IMR-90 (cell line): ENCODE measurements around the gene LFNG. TPM values are rescaled to one million over a fixed set of nuclear protein-coding genes. Genes with fewer than 3 reads are reported as not detected.

Experiments used
- ATAC-seq: fragments of 200-7000 bp; cut with Tn5 transposase; 2 replicates; pipeline ENCODE4 v1.9.1; 2020; ENCODE audit warnings: low read depth, mild to moderate bottlenecking, moderate library complexity
- BruUV-seq: library from RNA; stranded (reverse); fragments of 400-500 nt; replicated peaks from 2 replicates; lab custom pipeline; 2021; lab: Mats Ljungman, UMichigan
- CTCF ChIA-PET: fragments of 300-600 bp; formaldehyde crosslinking; extraction: SDS; loops from one replicate; lab custom pipeline; 2021; ENCODE audit warnings: antibody characterized with exemption; lab: Yijun Ruan, JAX
- POLR2A ChIA-PET: fragments of 300-600 bp; sonication (Branson Sonifier 250); formaldehyde crosslinking; loops from one replicate; lab custom pipeline; 2022; ENCODE audit warnings: antibody characterized with exemption; ENCODE audit not compliant: unreplicated experiment; lab: Charles Lee
- DNase-seq: peaks from one replicate; pipeline ENCODE4 v3.0.0; 2013
- H2AFZ ChIP-seq: replicated peaks from 2 replicates; pipeline ENCODE3; 2013; ENCODE audit warnings: low read length, mild to moderate bottlenecking; ENCODE audit not compliant: poor library complexity
- H2AK5ac ChIP-seq: 2 replicates; pipeline ENCODE4 v1.6.1; 2013; ENCODE audit warnings: low read depth, low read length, inconsistent platforms
- H2AK9ac ChIP-seq: replicated peaks from 2 replicates; pipeline ENCODE3; 2013; ENCODE audit warnings: mild to moderate bottlenecking, low read depth, low read length, moderate library complexity; ENCODE audit not compliant: poor library complexity
- H2BK120ac ChIP-seq: 2 replicates; pipeline ENCODE4 v1.6.1; 2013; ENCODE audit warnings: low read depth, low read length, inconsistent platforms
- H2BK15ac ChIP-seq: 3 replicates; pipeline ENCODE4 v1.6.1; 2013; ENCODE audit warnings: low read depth, low read length, inconsistent platforms
- H2BK20ac ChIP-seq: 2 replicates; pipeline ENCODE4 v1.6.1; 2013; ENCODE audit warnings: low read depth, mild to moderate bottlenecking, inconsistent platforms, low read length, moderate library complexity
- H2BK5ac ChIP-seq: 2 replicates; pipeline ENCODE4 v1.6.1; 2013; ENCODE audit warnings: mild to moderate bottlenecking, low read depth, low read length, inconsistent platforms; ENCODE audit not compliant: poor library complexity, severe bottlenecking
- H3K14ac ChIP-seq: replicated peaks from 2 replicates; pipeline ENCODE4 v1.6.1; 2013; ENCODE audit warnings: low read depth, low read length, inconsistent platforms
- H3K18ac ChIP-seq: 2 replicates; pipeline ENCODE4 v1.6.1; 2013; ENCODE audit warnings: low read depth, low read length, control low read depth
- H3K23ac ChIP-seq: 2 replicates; pipeline ENCODE4 v1.6.1; 2013; ENCODE audit warnings: low read depth, low read length, inconsistent platforms
- H3K27ac ChIP-seq: 2 replicates; pipeline ENCODE4 v1.5.1; 2013; ENCODE audit warnings: mild to moderate bottlenecking, control low read depth, low read length; ENCODE audit not compliant: insufficient read depth
- H3K27me3 ChIP-seq: 2 replicates; pipeline ENCODE4 v1.6.1; 2013; ENCODE audit warnings: low read length; ENCODE audit not compliant: control insufficient read depth, insufficient read depth
- H3K36me3 ChIP-seq: 2 replicates; pipeline ENCODE4 v1.6.1; 2013; ENCODE audit warnings: low read length, mixed read lengths; ENCODE audit not compliant: control insufficient read depth, insufficient read depth
- H3K4ac ChIP-seq: 2 replicates; pipeline ENCODE4 v1.6.1; 2013; ENCODE audit warnings: low read depth, low read length, inconsistent platforms
- H3K4me1 ChIP-seq: 2 replicates; pipeline ENCODE4 v1.6.1; 2013; ENCODE audit warnings: low read length, mixed read lengths; ENCODE audit not compliant: control insufficient read depth, insufficient read depth
- H3K4me2 ChIP-seq: 2 replicates; pipeline ENCODE4 v1.6.1; 2013; ENCODE audit warnings: low read depth, mild to moderate bottlenecking, control low read depth, low read length, moderate library complexity
- H3K4me3 ChIP-seq: 2 replicates; pipeline ENCODE4 v1.5.1; 2013; ENCODE audit warnings: low read depth, mild to moderate bottlenecking, control low read depth, low read length, moderate library complexity; ENCODE audit not compliant: insufficient read depth
- H3K56ac ChIP-seq: 2 replicates; pipeline ENCODE4 v1.6.1; 2013; ENCODE audit warnings: low read length, inconsistent platforms; ENCODE audit not compliant: insufficient read depth; ENCODE audit errors: extremely low read depth
- H3K79me1 ChIP-seq, 2 experiments: 2 replicates each; pipeline ENCODE4 v1.6.1; 2013; ENCODE audit warnings: low read length in 2 of 2, inconsistent platforms in 1 of 2, low read depth in 1 of 2
- H3K9ac ChIP-seq: 2 replicates; pipeline ENCODE4 v1.6.1; 2013; ENCODE audit warnings: low read depth, low read length, control low read depth
- H3K9me1 ChIP-seq: 2 replicates; pipeline ENCODE4 v1.6.1; 2013; ENCODE audit warnings: low read length, inconsistent platforms; ENCODE audit not compliant: insufficient read depth
- H3K9me3 ChIP-seq: 2 replicates; pipeline ENCODE4 v1.6.1; 2013; ENCODE audit warnings: low read length; ENCODE audit not compliant: control insufficient read depth, insufficient read depth
- H4K20me1 ChIP-seq: 2 replicates; pipeline ENCODE4 v1.6.1; 2013; ENCODE audit warnings: low read length, inconsistent platforms; ENCODE audit not compliant: insufficient read depth
- H4K5ac ChIP-seq: 2 replicates; pipeline ENCODE4 v1.6.1; 2013; ENCODE audit warnings: mild to moderate bottlenecking, low read depth, low read length, control low read depth
- H4K8ac ChIP-seq, 2 experiments: 2 replicates each; pipeline ENCODE4 v1.6.1; 2013; ENCODE audit warnings: low read depth in 2 of 2, low read length in 2 of 2, control low read depth in 1 of 2, inconsistent platforms in 1 of 2
- H4K91ac ChIP-seq: 2 replicates; pipeline ENCODE4 v1.6.1; 2013; ENCODE audit warnings: low read depth, low read length, inconsistent platforms; ENCODE audit not compliant: insufficient read depth
- CEBPB ChIP-seq: IDR thresholded peaks from 2 replicates; pipeline ENCODE4 v1.6.1; 2012; ENCODE audit warnings: low read depth, low read length, improper control_type of control experiment
- CHD1 ChIP-seq: IDR thresholded peaks from 2 replicates; pipeline ENCODE4 v1.6.1; 2012; ENCODE audit warnings: low read depth, low read length, improper control_type of control experiment
- FOS ChIP-seq: fragments of 150-350 bp; IDR thresholded peaks from 2 replicates; pipeline ENCODE4 v1.6.1; 2016; ENCODE audit warnings: low read depth, low read length
- MAFK ChIP-seq: IDR thresholded peaks from 2 replicates; pipeline ENCODE4 v1.6.1; 2012; ENCODE audit warnings: low read depth, low read length, improper control_type of control experiment
- MAZ ChIP-seq: IDR thresholded peaks from 2 replicates; pipeline ENCODE4 v1.6.1; 2012; ENCODE audit warnings: low read depth, mild to moderate bottlenecking, low read length, improper control_type of control experiment, moderate library complexity, borderline replicate concordance
- MXI1 ChIP-seq: IDR thresholded peaks from 2 replicates; pipeline ENCODE4 v1.6.1; 2012; ENCODE audit warnings: low read depth, mild to moderate bottlenecking, low read length, moderate library complexity, borderline replicate concordance
- NFE2L2 ChIP-seq: fragments of 150-350 bp; IDR thresholded peaks from 2 replicates; pipeline ENCODE4 v1.6.1; 2016; ENCODE audit warnings: low read depth, mild to moderate bottlenecking, low read length
- POLR2A ChIP-seq: IDR thresholded peaks from 2 replicates; pipeline ENCODE4 v1.6.1; 2012; ENCODE audit warnings: mild to moderate bottlenecking, low read depth, low read length
- RAD21 ChIP-seq: IDR thresholded peaks from 2 replicates; pipeline ENCODE4 v1.6.1; 2012; ENCODE audit warnings: low read length, improper control_type of control experiment
- RCOR1 ChIP-seq: IDR thresholded peaks from 2 replicates; pipeline ENCODE4 v1.6.1; 2012; ENCODE audit warnings: mild to moderate bottlenecking, low read length, improper control_type of control experiment; ENCODE audit not compliant: insufficient replicate concordance
- RFX5 ChIP-seq: IDR thresholded peaks from 2 replicates; pipeline ENCODE4 v1.8.0; 2012; ENCODE audit warnings: low read depth, mild to moderate bottlenecking, low read length, moderate library complexity
- SMC3 ChIP-seq: fragments of 150-350 bp; IDR thresholded peaks from 2 replicates; pipeline ENCODE4 v1.6.1; 2016; ENCODE audit warnings: low read depth, mild to moderate bottlenecking, antibody characterized with exemption, low read length, moderate library complexity
- USF2 ChIP-seq: fragments of 150-350 bp; IDR thresholded peaks from 2 replicates; pipeline ENCODE4 v1.6.1; 2017; ENCODE audit warnings: mild to moderate bottlenecking, antibody characterized with exemption, low read length, low read depth
- WGBS, 2 experiments: methylation state at CpG; one replicate each; pipeline versions ENCODE4 v1.1.5 to v1.1.7; 2013; ENCODE audit warnings: missing lambda C conversion rate in 2 of 2; ENCODE audit not compliant: insufficient read length in 1 of 2; ENCODE audit errors: extremely low coverage in 2 of 2; 5-methylcytosine and 5-hydroxymethylcytosine counted together
- dilution Hi-C: fragments of 300-500 bp; cut with HindIII; formaldehyde crosslinking; loops from one replicate; pipeline ENCODE4 v1.14.3; 2018; ENCODE audit warnings: low sequenced_read_pairs; ENCODE audit not compliant: unreplicated experiment
- in situ Hi-C: fragments of 300-500 bp; cut with MboI; formaldehyde crosslinking; loops from 3 replicates; pipeline ENCODE4 v1.14.3; 2019; ENCODE audit warnings: low sequenced_read_pairs, inconsistent platforms, mixed read lengths
- intact Hi-C: fragments of 100-400 bp; cut with micrococcal nuclease; formaldehyde crosslinking; loops from 2 replicates; pipeline ENCODE4 v1.10.0; 2022
- polyA plus RNA-seq, 3 experiments: library from polyadenylated mRNA; depleted of rRNA; stranded (reverse); fragments of >200 nt; gene quantifications; 2 replicates each; pipeline ENCODE4 v1.2.3, GENCODE V29; 2012; ENCODE audit warnings: low replicate concordance in 1 of 3
- total RNA-seq: library from RNA; depleted of rRNA; stranded (reverse); fragments of >200 nt; gene quantifications from 2 replicates; pipeline ENCODE4 v1.2.3, GENCODE V29; 2012
- TF ChIP-seq, protein P1 (sequence below): fragments of 150-350 bp; IDR thresholded peaks from 2 replicates; pipeline ENCODE4 v1.6.1; 2016; ENCODE audit warnings: low read depth, mild to moderate bottlenecking, low read length, moderate library complexity, borderline replicate concordance
- TF ChIP-seq, protein P2 (sequence below): conservative IDR thresholded peaks from 2 replicates; pipeline ENCODE4 v1.5.1; 2012; ENCODE audit warnings: mild to moderate bottlenecking, low read depth, low read length, improper control_type of control experiment

LFNG gene
- total and polyA plus RNA-seq, 2 of the 4 experiments (the other 2 are of a cell fraction), result 1.8 to 5.1 TPM

DNA sequence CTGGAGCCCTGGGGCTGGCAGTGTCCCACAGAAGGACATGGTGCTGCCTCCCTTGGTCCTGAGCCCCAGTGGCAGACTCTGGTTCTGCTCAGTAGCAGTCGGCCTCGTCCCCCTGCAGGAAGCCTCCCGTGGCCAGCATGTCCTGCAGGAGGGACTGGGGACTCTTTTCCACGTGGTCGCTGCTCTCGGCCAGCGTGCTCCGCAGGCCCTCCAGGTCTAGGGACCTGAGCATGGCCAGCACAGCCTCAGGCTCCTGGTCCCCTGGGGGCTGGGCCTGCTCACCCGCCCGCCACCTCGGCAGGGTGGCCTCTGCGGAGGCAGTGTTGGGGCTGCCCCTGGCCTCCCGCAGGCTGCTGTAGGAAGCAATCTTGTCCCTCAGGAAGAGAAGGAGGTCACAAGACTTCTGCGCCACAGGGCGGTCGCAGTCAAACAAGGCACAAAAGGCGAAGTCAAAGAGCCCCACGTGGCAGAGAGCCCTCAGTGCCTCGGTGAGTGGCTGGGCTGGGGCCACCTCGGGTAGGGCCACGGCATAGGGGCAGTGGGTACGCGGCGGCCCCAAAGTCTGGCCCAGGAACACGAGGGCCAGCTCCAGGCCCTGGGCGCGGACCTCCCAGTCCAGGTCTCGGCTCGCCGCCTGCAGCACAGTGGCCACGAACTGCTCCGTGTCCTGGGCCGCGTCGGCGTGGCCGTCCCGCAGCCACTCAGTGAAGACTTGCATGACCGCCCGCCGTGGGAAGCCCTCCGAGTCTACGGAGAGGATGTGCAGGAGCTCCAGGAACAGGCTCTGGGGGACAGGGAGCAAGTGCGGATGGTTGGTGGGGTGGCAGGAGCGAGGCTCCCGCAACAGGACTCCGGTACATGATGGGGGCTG, 18.6 kb downstream of the LFNG start:
- H3K4me1 ChIP-seq, result no peaks in the 10 kb centered on the region
- DNase-seq, result no peak
- H2AK5ac ChIP-seq, result no peak overlapping the region
- H2AFZ ChIP-seq, result no peak overlapping the region
- H2AK9ac ChIP-seq, result peak overlapping the region; percentile 19
- ATAC-seq, result no peak
- H3K36me3 ChIP-seq, result peaks cover 37% of the 10 kb centered on the region; the same call in 1 of the 2 replicates
- no peak overlapping the region for H2BK20ac ChIP-seq
- no peak overlapping the region for H4K91ac ChIP-seq
- H3K79me1 ChIP-seq, result no peaks in the 10 kb centered on the region
- no peaks in the 10 kb centered on the region for H3K9me1 ChIP-seq
- no peak overlapping the region for H3K27ac ChIP-seq
- H4K8ac ChIP-seq, result no peak overlapping the region
- no peak overlapping the region for H3K4ac ChIP-seq
- H3K23ac ChIP-seq, result no peak overlapping the region
- H3K56ac ChIP-seq, result no peak overlapping the region
- H3K9ac ChIP-seq, result no peak overlapping the region
- POLR2A ChIA-PET, result no interaction called here
- no peaks in the 10 kb centered on the region for H3K9me3 ChIP-seq
- H3K4me2 ChIP-seq, result no peak overlapping the region
- no peak overlapping the region for H2BK5ac ChIP-seq
- no peak overlapping the region for H4K5ac ChIP-seq
- BruUV-seq, result no TSS peak
- no peak overlapping the region for H2BK15ac ChIP-seq
- no peaks in the 10 kb centered on the region for H3K27me3 ChIP-seq
- CTCF ChIA-PET, result no interaction called here
- intact Hi-C loops (no loop called here), in situ Hi-C loops (no loop called here), dilution Hi-C loops (no loop called here)
- 95% methylated on average over 33 of the region's 47 CpGs; no CpG with 5 or more reads in 1 of the 2 experiments for WGBS, 2 experiments
- H3K18ac ChIP-seq, result no peak overlapping the region
- no peak overlapping the region for H2BK120ac ChIP-seq
- no peak overlapping the region for H3K4me3 ChIP-seq
- no peaks in the 10 kb centered on the region for H4K20me1 ChIP-seq
- no peak overlapping the region for H3K14ac ChIP-seq
- TF ChIP-seq SMC3 (no peak), POLR2A (no peak), NFE2L2 (no peak), MXI1 (no peak), MAFK (no peak), RAD21 (no peak), USF2 (no peak), CEBPB (no peak), MAZ (no peak), RFX5 (no peak), FOS (no peak), RCOR1 (no peak), CHD1 (no peak)
- TF ChIP-seq, protein P1, sequence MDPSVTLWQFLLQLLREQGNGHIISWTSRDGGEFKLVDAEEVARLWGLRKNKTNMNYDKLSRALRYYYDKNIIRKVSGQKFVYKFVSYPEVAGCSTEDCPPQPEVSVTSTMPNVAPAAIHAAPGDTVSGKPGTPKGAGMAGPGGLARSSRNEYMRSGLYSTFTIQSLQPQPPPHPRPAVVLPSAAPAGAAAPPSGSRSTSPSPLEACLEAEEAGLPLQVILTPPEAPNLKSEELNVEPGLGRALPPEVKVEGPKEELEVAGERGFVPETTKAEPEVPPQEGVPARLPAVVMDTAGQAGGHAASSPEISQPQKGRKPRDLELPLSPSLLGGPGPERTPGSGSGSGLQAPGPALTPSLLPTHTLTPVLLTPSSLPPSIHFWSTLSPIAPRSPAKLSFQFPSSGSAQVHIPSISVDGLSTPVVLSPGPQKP, result no peak
- TF ChIP-seq, protein P2, sequence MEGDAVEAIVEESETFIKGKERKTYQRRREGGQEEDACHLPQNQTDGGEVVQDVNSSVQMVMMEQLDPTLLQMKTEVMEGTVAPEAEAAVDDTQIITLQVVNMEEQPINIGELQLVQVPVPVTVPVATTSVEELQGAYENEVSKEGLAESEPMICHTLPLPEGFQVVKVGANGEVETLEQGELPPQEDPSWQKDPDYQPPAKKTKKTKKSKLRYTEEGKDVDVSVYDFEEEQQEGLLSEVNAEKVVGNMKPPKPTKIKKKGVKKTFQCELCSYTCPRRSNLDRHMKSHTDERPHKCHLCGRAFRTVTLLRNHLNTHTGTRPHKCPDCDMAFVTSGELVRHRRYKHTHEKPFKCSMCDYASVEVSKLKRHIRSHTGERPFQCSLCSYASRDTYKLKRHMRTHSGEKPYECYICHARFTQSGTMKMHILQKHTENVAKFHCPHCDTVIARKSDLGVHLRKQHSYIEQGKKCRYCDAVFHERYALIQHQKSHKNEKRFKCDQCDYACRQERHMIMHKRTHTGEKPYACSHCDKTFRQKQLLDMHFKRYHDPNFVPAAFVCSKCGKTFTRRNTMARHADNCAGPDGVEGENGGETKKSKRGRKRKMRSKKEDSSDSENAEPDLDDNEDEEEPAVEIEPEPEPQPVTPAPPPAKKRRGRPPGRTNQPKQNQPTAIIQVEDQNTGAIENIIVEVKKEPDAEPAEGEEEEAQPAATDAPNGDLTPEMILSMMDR, result no peak
